SK-N-SH (cell line): ENCODE measurements around the gene HLA-DPA1. TPM values are rescaled to one million over a fixed set of nuclear protein-coding genes. Genes with fewer than 3 reads are reported as not detected.

ENCODE experiments used
- CTCF ChIA-PET: fragments of 300-600, 350-600 bp; formaldehyde crosslinking; extraction: SDS; loops from one replicate; lab custom pipeline; 2021; lab: Yijun Ruan, JAX
- POLR2A ChIA-PET: fragments of 350-600 bp; sonication (Branson Sonifier 250); formaldehyde crosslinking; extraction: SDS; loops from one replicate; lab custom pipeline; 2020; ENCODE audit warnings: antibody characterized with exemption, inconsistent platforms; lab: Yijun Ruan, JAX
- DNase-seq: peaks from one replicate; pipeline ENCODE4 v3.0.0; 2012
- H2AFZ ChIP-seq: fragments of 200-600 bp; sonication (generic); 2 replicates; pipeline ENCODE4 v1.8.1; 2016; ENCODE audit warnings: antibody characterized with exemption, mild to moderate bottlenecking, low read depth
- H3F3A ChIP-seq: fragments of 200-600 bp; sonication (generic); replicated peaks from 2 replicates; pipeline ENCODE3; 2016; ENCODE audit warnings: antibody characterized with exemption, mild to moderate bottlenecking; ENCODE audit not compliant: insufficient read depth
- H3K27ac ChIP-seq, 2 experiments: fragments of 200-500 bp in 1 of 2; fragments of 200-600 bp in 1 of 2; sonication (Bioruptor generic) in 1 of 2; sonication (generic), shearing (Covaris generic) in 1 of 2; 2 replicates each; pipeline versions ENCODE4 v1.5.1 to v1.6.1; 2014 to 2016; ENCODE audit warnings: low read depth in 2 of 2, inconsistent platforms in 1 of 2, low read length in 1 of 2, mild to moderate bottlenecking in 1 of 2, mixed read lengths in 1 of 2
- H3K27me3 ChIP-seq: fragments of 200-600 bp; sonication (generic), shearing (Covaris generic); 2 replicates; pipeline ENCODE4 v1.6.1; 2016; ENCODE audit warnings: mixed run types; ENCODE audit not compliant: insufficient read depth
- H3K36me3 ChIP-seq, 2 experiments: fragments of 200-500 bp in 1 of 2; fragments of 200-600 bp in 1 of 2; sonication (Bioruptor generic) in 1 of 2; sonication (generic) in 1 of 2; replicated peaks in 1 of 2; 2 replicates each; pipeline versions ENCODE3 to v1.5.1; 2014 to 2016; ENCODE audit warnings: low read length in 1 of 2, mild to moderate bottlenecking in 1 of 2; ENCODE audit not compliant: insufficient read depth in 2 of 2, control insufficient read depth in 1 of 2
- H3K4me1 ChIP-seq, 2 experiments: fragments of 200-500 bp in 1 of 2; fragments of 200-600 bp in 1 of 2; sonication (Bioruptor generic) in 1 of 2; sonication (generic), shearing (Covaris generic) in 1 of 2; 2 replicates each; pipeline versions ENCODE4 v1.5.1 to v1.6.1; 2014 to 2016; ENCODE audit warnings: low read depth in 1 of 2, low read length in 1 of 2, mixed run types in 1 of 2; ENCODE audit not compliant: insufficient read depth in 2 of 2, control insufficient read depth in 1 of 2
- H3K4me2 ChIP-seq: fragments of 200-600 bp; sonication (generic), shearing (Covaris generic); 2 replicates; pipeline ENCODE4 v1.6.1; 2017; ENCODE audit warnings: mixed run types
- H3K4me3 ChIP-seq, 2 experiments: fragments of 200-500 bp in 1 of 2; fragments of 200-600 bp in 1 of 2; sonication (Bioruptor generic) in 1 of 2; sonication (generic), shearing (Covaris generic) in 1 of 2; 2 replicates each; pipeline versions ENCODE4 v1.5.1 to v1.8.1; 2014 to 2016; ENCODE audit warnings: low read depth in 2 of 2, inconsistent platforms in 1 of 2, low read length in 1 of 2, mild to moderate bottlenecking in 1 of 2, mixed read lengths in 1 of 2, moderate library complexity in 1 of 2
- H3K79me2 ChIP-seq: fragments of 200-600 bp; sonication (generic); 2 replicates; pipeline ENCODE4 v1.8.1; 2017; ENCODE audit warnings: mild to moderate bottlenecking; ENCODE audit not compliant: insufficient read depth
- H3K9ac ChIP-seq: fragments of 200-600 bp; sonication (generic); 2 replicates; pipeline ENCODE4 v1.6.1; 2017; ENCODE audit warnings: mixed run types
- H3K9me2 ChIP-seq: fragments of 200-600 bp; sonication (generic); 2 replicates; pipeline ENCODE4 v1.6.1; 2017; ENCODE audit warnings: mixed run types
- H3K9me3 ChIP-seq: fragments of 200-600 bp; sonication (generic); 2 replicates; pipeline ENCODE4 v1.6.1; 2017; ENCODE audit warnings: mixed run types, mild to moderate bottlenecking, moderate library complexity
- H4K20me1 ChIP-seq: fragments of 200-600 bp; sonication (generic); 2 replicates; pipeline ENCODE4 v1.6.1; 2017; ENCODE audit warnings: mild to moderate bottlenecking, mixed run types; ENCODE audit not compliant: insufficient read depth
- CHD2 ChIP-seq: fragments of 150-350 bp; IDR thresholded peaks from 2 replicates; pipeline ENCODE4 v1.6.1; 2018; ENCODE audit warnings: low read length; ENCODE audit not compliant: partially characterized antibody
- ELF1 ChIP-seq: IDR thresholded peaks from 2 replicates; pipeline ENCODE4 v1.4.0; 2012
- EZH2phosphoT487 ChIP-seq: fragments of 200-600 bp; sonication (generic); IDR thresholded peaks from 2 replicates; pipeline ENCODE4 v1.6.1; 2017; ENCODE audit warnings: low read depth, mixed run types, mild to moderate bottlenecking, antibody characterized with exemption, moderate library complexity, borderline replicate concordance
- FOSL2 ChIP-seq: IDR thresholded peaks from 2 replicates; pipeline ENCODE4 v1.4.0; 2012; ENCODE audit warnings: low read depth, mild to moderate bottlenecking, moderate library complexity, borderline replicate concordance
- GATA2 ChIP-seq: sonication (generic); formaldehyde crosslinking; IDR thresholded peaks from 2 replicates; pipeline ENCODE4 v1.5.0; 2020; ENCODE audit warnings: mild to moderate bottlenecking, missing genetic modification reagents
- MEF2A ChIP-seq: IDR thresholded peaks from 2 replicates; pipeline ENCODE4 v1.4.0; 2012; ENCODE audit warnings: low read depth, borderline replicate concordance
- MXI1 ChIP-seq: IDR thresholded peaks from 2 replicates; pipeline ENCODE4 v1.6.1; 2012; ENCODE audit warnings: mild to moderate bottlenecking, low read depth, low read length, improper control_type of control experiment
- NFIC ChIP-seq: IDR thresholded peaks from 2 replicates; pipeline ENCODE4 v1.4.0; 2012; ENCODE audit warnings: borderline replicate concordance
- PBX3 ChIP-seq: IDR thresholded peaks from 2 replicates; pipeline ENCODE4; 2012
- POLR2AphosphoS5 ChIP-seq: IDR thresholded peaks from 2 replicates; pipeline ENCODE4 v1.6.1; 2012; ENCODE audit warnings: low read depth, low read length
- RFX5 ChIP-seq: IDR thresholded peaks from 2 replicates; pipeline ENCODE4 v1.6.1; 2012; ENCODE audit warnings: mild to moderate bottlenecking, improper control_type of control experiment, low read length
- RXRA ChIP-seq: IDR thresholded peaks from 2 replicates; pipeline ENCODE4 v1.4.0; 2012; ENCODE audit warnings: low read depth, mild to moderate bottlenecking, borderline replicate concordance
- SIN3A ChIP-seq: IDR thresholded peaks from 2 replicates; pipeline ENCODE4 v1.6.1; 2012; ENCODE audit warnings: low read depth, mild to moderate bottlenecking, low read length, moderate library complexity, borderline replicate concordance
- SMC3 ChIP-seq: IDR thresholded peaks from 2 replicates; pipeline ENCODE4 v1.6.1; 2012; ENCODE audit warnings: low read depth, low read length, improper control_type of control experiment
- TCF12 ChIP-seq: IDR thresholded peaks from 2 replicates; pipeline ENCODE4 v1.4.0; 2012
- WGBS: methylation state at CpG from one replicate; pipeline ENCODE4 v1.1.6; 2017; ENCODE audit warnings: low lambda C conversion rate; 5-methylcytosine and 5-hydroxymethylcytosine counted together
- polyA plus RNA-seq, 3 experiments: library from polyadenylated mRNA; depleted of rRNA; stranded (reverse); fragments of >200 nt; gene quantifications; 2 replicates each; pipeline ENCODE4 v1.2.3, GENCODE V29; 2012

Gene HLA-DPA1
- polyA plus RNA-seq, 1 of the 3 experiments (the other 2 are of a cell fraction), result 1.9 TPM

GRCh38 chr6:33017018-33017417, 56.4 kb downstream of the HLA-DPA1 start:
- no peaks in the 10 kb centered on the region for H3F3A ChIP-seq
- no peak for DNase-seq
- H3K79me2 ChIP-seq, result no peaks in the 10 kb centered on the region
- ChIA-PET POLR2A (no interaction called here), CTCF (interaction anchor here (1.0 to 6.3 kb wide), 6 partner anchors 32 to 231 kb away, joined by 3 to 65 read pairs (median 22); no protein-coding TSS in a partner anchor)
- no peaks in the 10 kb centered on the region for H3K9me2 ChIP-seq
- H3K4me2 ChIP-seq, result no peak overlapping the region
- no peak for TF ChIP-seq NFIC
- no peak for TF ChIP-seq EZH2phosphoT487
- TF ChIP-seq SIN3A, result no peak
- TF ChIP-seq FOSL2, result no peak
- no peak for TF ChIP-seq MEF2A
- no peak for TF ChIP-seq GATA2 (CRISPR knock-in tag)
- no peak for TF ChIP-seq PBX3
- no peak for TF ChIP-seq MXI1
- no peak for TF ChIP-seq RXRA
- no peak for TF ChIP-seq CHD2
- TF ChIP-seq SMC3, result no peak
- TF ChIP-seq RFX5, result no peak
- no peak for TF ChIP-seq TCF12
- peaks cover 72% of the 10 kb centered on the region for H3K27me3 ChIP-seq
- no peaks in the 10 kb centered on the region for H4K20me1 ChIP-seq
- H3K9ac ChIP-seq, result no peak overlapping the region
- H3K9me3 ChIP-seq, result no peaks in the 10 kb centered on the region
- H3K36me3 ChIP-seq, result no peaks in the 10 kb centered on the region
- 7% methylated on average over 4 of the region's 4 CpGs for WGBS
- no peak overlapping the region for H3K4me3 ChIP-seq
- H3K27ac ChIP-seq, result no peak overlapping the region
- no peak overlapping the region for H2AFZ ChIP-seq
- H3K4me1 ChIP-seq, result no peaks in the 10 kb centered on the region; a peak in 1 of 4 replicates

GRCh38 chr6:33015798-33016197, 57.7 kb downstream of the HLA-DPA1 start:
- no peak overlapping the region for H3K4me2 ChIP-seq
- H3K79me2 ChIP-seq, result no peaks in the 10 kb centered on the region
- no peaks in the 10 kb centered on the region; a peak in 1 of 4 replicates for H3K4me1 ChIP-seq
- H3K9me3 ChIP-seq, result no peaks in the 10 kb centered on the region
- no peak overlapping the region for H2AFZ ChIP-seq
- H3K9ac ChIP-seq, result no peak overlapping the region
- no peaks in the 10 kb centered on the region for H4K20me1 ChIP-seq
- H3F3A ChIP-seq, result no peaks in the 10 kb centered on the region
- no peak overlapping the region for H3K27ac ChIP-seq
- no peak overlapping the region for H3K4me3 ChIP-seq
- 12% methylated on average over 9 of the region's 11 CpGs for WGBS
- CTCF ChIA-PET, result interaction anchor here (0.7 to 6.3 kb wide), 20 partner anchors 14 to 233 kb away, joined by 3 to 65 read pairs (median 4); partner anchors contain the start of genes HSD17B8 and TAP2
- TF ChIP-seq RXRA, result no peak
- no peak for TF ChIP-seq FOSL2
- TF ChIP-seq MEF2A, result no peak
- TF ChIP-seq ELF1, result no peak
- TF ChIP-seq POLR2AphosphoS5, result no peak
- no peaks in the 10 kb centered on the region for H3K36me3 ChIP-seq
- POLR2A ChIA-PET, result no interaction called here
- peaks cover 71% of the 10 kb centered on the region for H3K27me3 ChIP-seq
- no peak for DNase-seq
- no peaks in the 10 kb centered on the region for H3K9me2 ChIP-seq
